Cardiac muscle cell (in vitro differentiated cells and primary cell): ENCODE data around the gene PSORS1C2. TPM values are rescaled to one million over a fixed set of nuclear protein-coding genes. Genes with fewer than 3 reads are reported as not detected.

Experiments used
- DNase-seq, 2 donors: peaks; one replicate each; pipeline versions ENCODE4 v3.0.0 to v3.0.0-alpha.2; 2010 to 2017; ENCODE audit warnings: low read depth in 1 of 2, low spot score in 1 of 2
- H3K27ac ChIP-seq: fragments of 200-600 bp; sonication (generic); 2 replicates; pipeline ENCODE4 v1.5.1; 2016
- H3K27me3 ChIP-seq: fragments of 200-600 bp; sonication (generic); 2 replicates; pipeline ENCODE4 v1.6.0; 2016; ENCODE audit warnings: control low read depth
- H3K36me3 ChIP-seq: fragments of 200-600 bp; sonication (generic); 2 replicates; pipeline ENCODE4 v1.5.1; 2016; ENCODE audit warnings: control low read depth
- H3K4me1 ChIP-seq: fragments of 200-600 bp; sonication (generic); 2 replicates; pipeline ENCODE4 v1.8.1; 2017; ENCODE audit warnings: low read depth, mild to moderate bottlenecking, mixed run types
- H3K4me3 ChIP-seq: fragments of 200-600 bp; sonication (generic); 2 replicates; pipeline ENCODE4 v1.5.1; 2016; ENCODE audit warnings: mild to moderate bottlenecking
- H3K9me3 ChIP-seq: fragments of 200-600 bp; sonication (generic); 2 replicates; pipeline ENCODE4 v1.5.1; 2017; ENCODE audit warnings: low read depth, mild to moderate bottlenecking, control low read depth
- CTCF ChIP-seq: IDR thresholded peaks from 2 replicates; pipeline ENCODE4 v1.5.1; 2012; ENCODE audit warnings: low read depth, mild to moderate bottlenecking, low read length
- polyA plus RNA-seq: library from polyadenylated mRNA; unstranded; fragments of >200 nt; fragmentation: Nextera tagmentation; extraction: Ambion mirVana; gene quantifications from 2 replicates; pipeline ENCODE4 v1.2.1, GENCODE V29; 2016
- total RNA-seq: library from RNA; depleted of rRNA; stranded (reverse); fragments of >200 nt; gene quantifications from 2 replicates; pipeline ENCODE4 v1.2.3, GENCODE V29; 2016

PSORS1C2 gene
- total and polyA plus RNA-seq, 2 experiments from 2014 or later = not detected

- TF ChIP-seq CTCF = no peak
- H3K4me1 ChIP-seq = no peaks in the 10 kb centered on the region
- no peaks in the 10 kb centered on the region for H3K36me3 ChIP-seq
- no peak overlapping the region for H3K27ac ChIP-seq
- H3K4me3 ChIP-seq = no peak overlapping the region
- H3K27me3 ChIP-seq = no peaks in the 10 kb centered on the region
- no peak for DNase-seq
- H3K9me3 ChIP-seq = no peaks in the 10 kb centered on the region
These were observed 1.8 kb upstream of the PSORS1C2 start for GRCh38 chr6:31140643-31141042.

DNA sequence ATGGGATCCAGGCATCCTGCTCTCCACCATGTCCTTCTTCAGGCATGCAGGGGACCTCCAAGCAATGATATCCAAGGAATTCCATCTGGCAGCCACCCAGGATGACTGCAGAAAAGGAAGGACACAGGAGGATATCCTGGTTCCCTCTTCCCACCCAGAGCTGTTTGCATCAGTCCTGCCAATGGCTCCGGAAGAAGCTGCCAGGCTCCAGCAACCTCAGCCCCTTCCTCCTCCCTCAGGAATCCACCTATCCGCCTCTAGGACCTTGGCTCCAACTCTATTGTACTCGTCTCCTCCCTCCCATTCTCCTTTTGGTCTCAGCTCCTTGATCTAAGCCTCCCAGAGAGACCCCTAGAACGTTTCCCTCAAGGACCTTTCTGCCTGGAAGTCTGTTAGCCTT is 733 bp upstream of the PSORS1C2 start:
- no peaks in the 10 kb centered on the region for H3K4me1 ChIP-seq
- H3K27ac ChIP-seq = no peak overlapping the region
- H3K36me3 ChIP-seq = no peaks in the 10 kb centered on the region
- no peak for TF ChIP-seq CTCF
- no peak overlapping the region for H3K4me3 ChIP-seq
- no peaks in the 10 kb centered on the region for H3K9me3 ChIP-seq
- H3K27me3 ChIP-seq = no peaks in the 10 kb centered on the region
- DNase-seq = peak in 1 of 2 donors; percentile 79

DNA sequence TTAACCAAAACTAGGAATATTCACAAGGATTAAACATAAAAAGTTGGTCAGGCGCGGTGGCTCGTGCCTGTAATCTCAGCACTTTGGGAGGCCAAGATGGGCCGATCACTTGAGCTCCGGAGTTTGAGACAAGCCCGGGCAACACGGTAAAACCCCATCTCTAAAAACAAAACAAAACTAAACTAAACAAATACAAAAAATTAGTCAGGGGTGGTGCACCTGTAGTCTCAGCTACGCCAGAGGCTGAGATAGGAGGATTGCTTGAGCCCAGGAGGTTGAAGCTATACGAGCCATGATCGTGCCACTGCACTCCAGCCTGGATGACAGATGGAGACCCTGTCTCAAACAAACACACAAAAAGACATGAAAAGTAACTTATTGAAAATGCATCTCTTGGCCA is 3.2 kb downstream of the PSORS1C2 start:
- no peaks in the 10 kb centered on the region for H3K27me3 ChIP-seq
- TF ChIP-seq CTCF = no peak
- no peaks in the 10 kb centered on the region for H3K36me3 ChIP-seq
- no peak overlapping the region for H3K4me3 ChIP-seq
- H3K9me3 ChIP-seq = no peaks in the 10 kb centered on the region
- H3K4me1 ChIP-seq = no peaks in the 10 kb centered on the region
- no peak overlapping the region for H3K27ac ChIP-seq
- no peak for DNase-seq

DNA sequence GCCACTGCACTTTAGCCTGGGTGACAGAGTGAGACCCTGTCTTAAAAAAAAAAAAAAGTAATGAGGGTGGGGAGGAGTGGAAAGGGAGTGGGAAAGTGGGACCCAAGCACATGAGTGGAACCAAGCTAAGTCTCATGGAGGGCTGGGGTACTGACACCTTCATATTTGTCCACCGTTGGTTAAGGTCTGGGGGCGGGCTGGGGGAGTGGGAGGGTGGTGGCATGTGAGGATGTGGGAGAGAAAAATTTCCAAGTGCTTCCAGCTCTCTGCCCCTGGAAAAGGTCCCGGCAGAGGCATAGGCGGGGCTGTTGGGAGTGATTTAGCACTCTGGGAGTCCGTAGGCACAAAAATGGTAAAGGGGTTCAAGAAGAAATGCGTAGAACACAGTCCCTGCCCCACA is 6.1 kb downstream of the PSORS1C2 start:
- Histone ChIP-seq H3K4me3 (no peak overlapping the region), H3K9me3 (no peaks in the 10 kb centered on the region), H3K4me1 (no peaks in the 10 kb centered on the region), H3K27ac (no peak overlapping the region), H3K36me3 (no peaks in the 10 kb centered on the region), H3K27me3 (peaks cover 8% of the 10 kb centered on the region)
- TF ChIP-seq CTCF = no peak
- no peak for DNase-seq

GRCh38 chr6:31131595-31131994 is 7.3 kb downstream of the PSORS1C2 start:
- Histone ChIP-seq H3K27ac (no peak overlapping the region), H3K36me3 (no peaks in the 10 kb centered on the region), H3K4me1 (no peaks in the 10 kb centered on the region), H3K27me3 (peaks cover 8% of the 10 kb centered on the region), H3K4me3 (no peak overlapping the region), H3K9me3 (no peaks in the 10 kb centered on the region)
- DNase-seq = no peak
- no peak for TF ChIP-seq CTCF

DNA sequence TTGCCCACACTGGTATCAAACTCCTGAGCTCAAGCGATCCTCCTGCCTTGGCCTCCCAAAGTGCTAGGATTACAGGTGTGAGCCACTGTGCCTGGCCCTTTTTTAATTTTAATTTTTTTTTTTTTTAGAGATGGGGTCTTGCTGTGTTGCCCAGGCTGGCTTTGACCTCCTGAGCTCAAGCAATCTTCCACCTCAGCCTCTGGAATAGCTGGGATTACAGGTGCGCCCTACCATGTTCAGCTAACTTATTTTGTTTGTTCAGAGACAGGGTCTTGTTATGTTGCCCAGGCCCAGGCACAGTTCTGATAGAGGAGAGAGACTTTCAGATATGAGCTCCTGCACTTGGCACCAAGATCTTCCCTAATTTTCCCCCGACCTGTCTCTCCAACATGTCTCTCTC is 8.1 kb downstream of the PSORS1C2 start:
- Histone ChIP-seq H3K4me3 (no peak overlapping the region), H3K4me1 (no peaks in the 10 kb centered on the region), H3K36me3 (no peaks in the 10 kb centered on the region), H3K9me3 (no peaks in the 10 kb centered on the region), H3K27ac (no peak overlapping the region), H3K27me3 (peaks cover 8% of the 10 kb centered on the region)
- TF ChIP-seq CTCF = no peak
- no peak for DNase-seq
